ENCODE data around the gene SCN7A.
"Not testable (repeated sequence)": the region's sequence is repeated elsewhere in the genome, so short reads cannot be mapped to it uniquely, and the experiment has no call there.

Gene SCN7A

GRCh38 chr2:166455823-166456222, 38.2 kb downstream of the SCN7A start:
- DNase-seq (ENCODE audit: extremely low read depth in 1 of 2, low read depth in 1 of 2), result not testable (repeated sequence)

DNA sequence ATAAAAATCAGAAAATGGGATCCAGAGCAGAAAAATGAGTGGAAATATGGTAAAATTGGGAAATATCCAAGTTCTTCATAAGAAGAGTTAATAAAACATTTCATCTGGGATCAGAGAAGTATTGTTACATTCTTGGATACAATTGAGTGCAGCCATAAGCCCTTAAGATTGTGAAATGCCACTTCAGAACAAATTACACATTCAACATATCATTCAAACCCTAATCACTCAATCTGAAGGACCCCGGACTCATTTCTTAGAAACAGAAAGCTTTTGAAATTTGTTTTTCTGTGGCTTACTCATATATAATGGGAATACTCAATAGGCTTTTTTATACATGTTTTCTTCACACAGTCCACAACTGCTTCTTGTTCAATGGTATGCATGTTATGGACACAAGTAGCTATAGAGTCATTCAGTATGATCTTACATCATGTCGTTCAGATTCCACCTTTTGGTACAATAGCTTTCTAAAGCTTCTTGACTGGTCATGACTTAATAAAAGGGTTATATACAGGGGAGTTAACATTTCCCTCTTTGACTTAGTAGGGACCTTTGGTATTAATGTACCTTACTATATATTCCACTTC, 39.9 kb downstream of the SCN7A start:
- no peak for DNase-seq (ENCODE audit: extremely low read depth in 1 of 2, low read depth in 1 of 2)

DNA sequence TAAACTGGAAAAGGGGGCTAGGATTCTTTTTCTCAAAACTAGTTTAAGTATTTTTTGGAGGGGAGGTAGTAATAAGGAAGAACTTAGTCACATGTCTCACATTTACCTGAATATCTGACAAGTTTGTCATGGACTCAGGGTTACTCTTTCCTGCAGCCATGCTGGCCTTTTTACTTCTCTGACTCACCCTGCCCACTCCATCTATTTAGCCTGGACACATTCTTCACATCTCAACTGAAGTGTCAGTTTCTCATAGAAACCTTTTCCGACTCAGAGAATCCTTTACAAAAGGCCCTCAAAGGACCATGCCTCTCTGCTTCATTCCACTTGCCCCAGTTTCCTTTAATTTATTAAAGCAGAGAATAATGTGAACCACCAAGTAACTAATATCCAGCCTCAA, 42.6 kb downstream of the SCN7A start:
- DNase-seq (ENCODE audit: extremely low read depth in 1 of 2, low read depth in 1 of 2), result no peak

- no peak for DNase-seq (ENCODE audit: extremely low read depth in 1 of 2, low read depth in 1 of 2)
Measured at GRCh38 chr2:166449439-166449838, 44.6 kb downstream of the SCN7A start.

DNA sequence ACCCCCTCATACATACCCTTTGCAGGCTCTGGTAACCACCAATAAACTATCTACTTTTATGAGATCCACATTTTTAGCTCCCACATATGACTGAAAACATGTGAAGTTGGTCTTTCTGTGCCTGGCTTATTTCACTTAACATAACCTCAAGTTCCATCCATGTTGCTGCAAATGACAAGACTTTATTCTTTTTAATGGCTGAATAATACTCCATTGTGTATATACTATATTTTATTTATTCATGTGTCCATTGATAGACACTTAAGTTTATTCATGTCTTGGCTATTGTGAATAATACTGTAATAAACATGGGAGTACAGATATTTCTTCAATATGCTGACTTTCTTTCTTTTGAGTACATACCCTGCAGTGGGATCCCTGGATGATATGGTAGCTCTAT, 45.9 kb downstream of the SCN7A start:
- DNase-seq (ENCODE audit: extremely low read depth in 1 of 2, low read depth in 1 of 2), result no peak

DNA sequence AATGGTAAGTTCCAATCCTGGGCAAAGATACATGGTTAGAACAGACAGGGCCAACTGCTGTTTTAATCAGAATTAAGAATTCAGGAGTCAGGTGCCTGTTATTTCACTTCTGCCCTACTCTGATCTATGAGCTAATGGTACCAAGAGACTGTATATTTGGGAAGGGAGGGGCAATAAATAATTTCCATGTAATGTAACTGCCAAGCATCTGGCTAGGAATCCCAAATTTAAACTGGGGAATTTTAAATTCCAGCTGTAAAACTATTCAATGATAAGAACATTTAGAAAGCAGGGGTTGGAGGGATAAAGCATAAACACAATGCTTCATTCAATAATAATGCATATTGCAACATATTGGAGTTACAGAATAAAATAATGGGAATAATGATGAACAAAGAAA, 49.7 kb downstream of the SCN7A start:
- no peak for DNase-seq (ENCODE audit: extremely low read depth in 1 of 2, low read depth in 1 of 2)

DNA sequence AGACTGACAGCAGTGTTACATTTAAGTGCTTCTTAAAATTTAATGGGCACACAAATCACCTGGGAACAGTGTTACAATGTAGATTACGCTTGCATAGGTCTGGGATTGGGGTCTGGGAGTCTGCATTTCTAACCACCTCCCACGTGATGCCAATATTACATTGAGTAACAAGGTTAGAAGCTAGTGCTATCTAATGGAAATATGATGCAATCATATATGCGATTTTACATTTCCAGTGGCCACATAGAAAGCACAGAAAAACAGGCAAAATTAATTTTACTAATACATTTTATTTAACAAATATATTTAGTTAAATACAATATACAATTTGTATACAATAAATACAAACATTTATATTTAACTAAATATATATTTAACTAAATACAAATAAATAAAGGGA, 53.7 kb downstream of the SCN7A start:
- DNase-seq (ENCODE audit: extremely low read depth in 1 of 2, low read depth in 1 of 2), result no peak

- no peak for DNase-seq (ENCODE audit: extremely low read depth in 1 of 2, low read depth in 1 of 2)
Measured at GRCh38 chr2:166439078-166439477, 55.0 kb downstream of the SCN7A start.

GRCh38 chr2:166436976-166437375, 57.1 kb downstream of the SCN7A start:
- DNase-seq (ENCODE audit: extremely low read depth in 1 of 2, low read depth in 1 of 2), result no peak

DNA sequence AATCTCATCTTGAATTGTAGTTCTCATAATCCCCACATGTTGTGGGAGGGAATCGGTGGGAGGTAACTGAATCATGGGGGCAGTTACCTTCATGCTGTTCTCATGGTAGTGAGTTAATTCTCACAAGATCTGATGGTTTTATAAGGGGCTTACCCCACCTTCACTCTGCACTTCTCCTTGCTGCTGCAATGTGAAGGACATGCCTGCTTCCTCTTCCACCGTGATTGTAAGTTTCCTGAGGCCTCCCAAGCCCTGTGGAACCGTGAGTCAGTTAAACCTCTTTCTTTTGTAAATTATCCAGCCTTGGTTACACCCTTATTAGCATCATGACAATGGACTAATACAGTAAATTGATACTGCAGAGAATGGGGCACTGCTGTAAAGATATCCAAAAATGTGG, 57.9 kb downstream of the SCN7A start:
- no peak for DNase-seq (ENCODE audit: extremely low read depth in 1 of 2, low read depth in 1 of 2)

DNA sequence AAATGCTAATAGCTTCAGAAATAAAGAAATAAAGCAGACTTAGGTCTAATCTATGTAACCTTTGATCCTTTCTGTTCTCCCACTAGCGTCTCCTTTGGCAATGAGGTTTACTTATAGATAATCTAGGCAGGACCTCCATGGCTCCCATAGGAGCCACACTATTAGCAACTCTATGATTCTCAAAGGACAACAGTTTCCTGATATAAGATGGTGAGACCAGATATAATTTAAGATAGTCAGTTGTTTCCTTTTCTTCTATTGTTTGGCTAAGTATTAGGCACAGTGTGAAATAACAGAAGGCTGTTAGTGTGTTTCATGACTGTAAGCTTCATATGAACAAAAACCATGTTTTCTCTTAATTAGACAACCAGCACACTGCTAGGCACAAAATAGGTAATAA, 59.6 kb downstream of the SCN7A start:
- DNase-seq (ENCODE audit: extremely low read depth in 1 of 2, low read depth in 1 of 2), result no peak

DNA sequence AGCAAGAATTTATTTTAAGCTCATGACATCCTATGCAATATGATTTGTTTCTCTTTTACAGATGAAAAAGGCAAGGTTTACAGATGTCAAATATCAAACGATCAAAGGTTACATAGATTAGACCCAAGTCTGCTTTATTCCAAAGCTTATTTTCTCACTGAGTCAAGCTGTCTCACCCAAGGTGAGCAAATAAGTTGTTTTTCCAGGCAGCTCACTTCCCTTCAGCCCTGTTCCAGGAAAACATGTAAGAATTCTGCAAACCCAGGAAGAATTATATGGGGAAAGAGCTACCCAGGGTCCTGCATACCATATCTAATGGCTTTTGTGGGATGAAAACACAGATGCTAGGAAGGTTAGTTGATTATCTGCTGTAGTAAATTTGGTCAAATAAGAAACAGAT, 60.6 kb downstream of the SCN7A start:
- DNase-seq (ENCODE audit: extremely low read depth in 1 of 2, low read depth in 1 of 2), result no peak

- no peak for DNase-seq (ENCODE audit: extremely low read depth in 1 of 2, low read depth in 1 of 2)
Measured at GRCh38 chr2:166432331-166432730, 61.7 kb downstream of the SCN7A start.

- no peak for DNase-seq (ENCODE audit: extremely low read depth in 1 of 2, low read depth in 1 of 2)
Measured at GRCh38 chr2:166424841-166425240, 69.2 kb downstream of the SCN7A start.

DNA sequence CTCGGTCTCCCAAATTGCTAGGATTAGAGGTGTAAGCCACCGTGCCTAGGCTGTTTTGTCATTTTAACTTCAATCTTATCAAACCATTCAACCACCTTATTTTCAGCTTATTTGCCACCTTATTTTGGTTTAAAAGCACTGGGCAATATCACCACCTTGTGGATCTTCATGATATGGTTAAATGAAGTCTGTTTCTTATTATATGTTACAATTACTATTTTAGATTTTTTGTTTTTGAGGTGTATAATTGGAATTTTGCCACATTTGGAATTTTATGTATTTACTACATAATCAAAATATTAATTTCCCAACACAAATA, 74.5 kb downstream of the SCN7A start:
- DNase-seq (ENCODE audit: extremely low read depth in 1 of 2, low read depth in 1 of 2), result no peak

GRCh38 chr2:166418853-166419615, 75.0 kb downstream of the SCN7A start:
- no peak for DNase-seq (ENCODE audit: extremely low read depth in 1 of 2, low read depth in 1 of 2)

DNA sequence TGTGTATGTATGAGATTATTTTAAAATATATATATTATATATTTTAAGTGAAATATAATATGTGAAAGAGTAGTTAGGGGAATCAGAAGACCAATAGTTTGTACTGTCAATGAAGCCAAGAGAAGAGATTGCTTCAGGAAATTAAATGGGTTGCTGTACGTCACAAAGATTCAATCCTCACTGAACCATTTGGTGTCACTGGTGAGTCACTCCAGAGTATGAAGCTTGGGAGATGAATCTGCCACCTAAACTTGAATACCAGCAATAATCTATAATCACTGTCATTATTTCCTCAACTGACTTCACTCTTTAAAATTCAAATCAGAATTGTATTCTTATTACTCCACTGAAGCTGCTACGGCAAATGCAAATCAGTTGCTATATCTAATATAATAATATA, 76.4 kb downstream of the SCN7A start:
- DNase-seq (ENCODE audit: extremely low read depth in 1 of 2, low read depth in 1 of 2), result no peak

GRCh38 chr2:166413255-166413654, 80.8 kb downstream of the SCN7A start:
- no peak for DNase-seq (ENCODE audit: extremely low read depth in 1 of 2, low read depth in 1 of 2)

GRCh38 chr2:166411473-166412230, 82.4 kb downstream of the SCN7A start:
- DNase-seq (ENCODE audit: extremely low read depth in 1 of 2, low read depth in 1 of 2), result no peak

- DNase-seq (ENCODE audit: extremely low read depth in 1 of 2, low read depth in 1 of 2), result no peak
Measured at GRCh38 chr2:166410828-166411472, 83.1 kb downstream of the SCN7A start.

GRCh38 chr2:166407746-166408145, 86.3 kb downstream of the SCN7A start:
- DNase-seq (ENCODE audit: extremely low read depth in 1 of 2, low read depth in 1 of 2), result not testable (repeated sequence)

GRCh38 chr2:166406374-166406773, 87.7 kb downstream of the SCN7A start:
- DNase-seq (ENCODE audit: extremely low read depth in 1 of 2, low read depth in 1 of 2), result no peak
